LHCN-M2 (cell line): Measurements from ENCODE around the gene CRHR1. TPM values are rescaled to one million over a fixed set of nuclear protein-coding genes. Genes with fewer than 3 reads are reported as not detected.
"Not testable (repeated sequence)": the region's sequence is repeated elsewhere in the genome, so short reads cannot be mapped to it uniquely, and the experiment has no call there.

Experiments used
- DNase-seq: peaks from one replicate; pipeline ENCODE4 v3.0.0-alpha.2; 2012; ENCODE audit warnings: low read depth
- polyA plus RNA-seq: library from polyadenylated mRNA; unstranded; fragments of >200 nt; gene quantifications from one replicate; pipeline ENCODE4 v1.2.1, GENCODE V29; 2012; ENCODE audit warnings: missing spikeins
- total RNA-seq: library from RNA; depleted of rRNA; stranded (reverse); fragments of >200 nt; gene quantifications from 2 replicates; pipeline ENCODE4 v1.2.3, GENCODE V29; 2014; rRNA removed

CRHR1 gene
- total RNA-seq: not detected in 2 replicates
- polyA plus RNA-seq: not detected

DNA sequence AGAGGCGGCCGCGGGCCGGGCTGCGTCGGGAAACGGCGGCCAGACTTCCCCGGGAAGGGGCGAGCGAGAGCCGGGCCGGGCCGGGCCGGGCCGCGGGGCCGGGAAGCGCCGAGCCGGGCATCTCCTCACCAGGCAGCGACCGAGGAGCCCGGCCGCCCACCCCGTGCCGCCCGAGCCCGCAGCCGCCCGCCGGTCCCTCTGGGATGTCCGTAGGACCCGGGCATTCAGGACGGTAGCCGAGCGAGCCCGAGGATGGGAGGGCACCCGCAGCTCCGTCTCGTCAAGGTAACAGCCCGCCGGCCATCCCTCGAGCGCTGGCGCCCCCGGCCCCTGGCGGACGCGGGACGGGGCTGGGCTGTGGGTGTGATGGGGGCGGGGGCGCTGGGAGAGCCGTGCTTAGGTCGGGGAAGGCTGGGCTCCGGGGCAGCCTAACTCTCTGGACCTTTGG, at the start of gene CRHR1:
Gene CRHR1 (plus strand): TSS at position 28 of the 448 bp plus-strand sequence. CDS start 225 bp downstream, at position 253.
- DNase-seq: no peak

DNA sequence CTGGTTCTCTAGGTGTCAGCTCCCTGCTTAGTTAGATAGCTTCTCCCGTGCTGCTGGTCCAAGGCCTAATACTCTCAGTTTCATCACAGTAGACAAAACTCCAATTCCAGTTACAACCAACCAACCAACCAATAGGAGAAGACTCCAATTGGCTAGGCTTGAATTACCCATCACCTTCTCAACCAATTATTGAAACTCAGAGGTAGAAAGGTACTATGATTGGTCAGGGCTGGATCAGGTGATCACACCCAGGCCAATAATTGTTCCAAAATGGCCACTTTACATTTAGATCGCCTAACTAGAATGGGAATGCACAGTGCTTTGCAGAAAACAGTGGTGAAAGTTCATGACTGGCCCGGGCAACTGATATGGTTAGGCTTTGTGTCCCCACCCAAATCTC, 49.5 kb upstream of the CRHR1 start:
- DNase-seq: no peak

DNA sequence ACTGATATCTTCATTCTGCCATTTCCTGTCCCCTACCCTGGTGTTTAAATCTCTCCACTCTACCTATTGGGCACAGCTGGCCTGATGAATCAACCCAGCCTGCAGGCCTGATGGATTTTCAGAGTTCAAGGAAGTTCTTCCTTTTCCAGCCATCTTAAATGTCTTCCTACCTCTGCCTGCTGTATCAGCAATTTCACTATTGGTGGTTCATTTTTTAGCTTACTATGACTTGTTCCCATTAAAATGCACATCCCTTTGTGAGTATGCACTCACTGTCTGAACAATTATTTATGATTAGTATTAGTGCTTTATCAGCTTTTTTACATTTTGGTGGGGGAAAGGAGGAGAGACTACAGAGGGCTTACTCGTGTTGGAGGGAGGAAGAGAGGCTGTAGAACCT, 48.6 kb upstream of the CRHR1 start:
- no peak for DNase-seq

DNA sequence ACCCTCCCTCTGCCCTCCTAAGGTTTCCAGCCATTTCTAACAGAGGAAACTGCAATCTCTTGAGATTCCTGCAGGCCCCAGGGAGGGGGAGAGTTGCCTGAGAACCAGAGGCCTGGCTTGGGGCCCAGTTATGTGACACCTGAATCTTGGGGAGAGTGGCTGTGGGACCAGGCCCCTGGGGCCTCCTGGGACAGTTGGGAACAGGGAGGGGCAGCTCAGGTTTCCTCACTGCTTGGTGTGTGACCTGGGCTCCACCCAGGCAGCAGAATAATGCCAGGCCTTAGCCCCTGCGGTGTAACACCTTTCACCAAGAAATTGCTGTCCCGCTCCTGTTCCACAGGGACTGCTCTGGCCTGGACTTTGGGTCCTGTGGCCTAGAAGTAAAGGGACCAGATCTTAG, 44.3 kb upstream of the CRHR1 start:
- no peak for DNase-seq

DNA sequence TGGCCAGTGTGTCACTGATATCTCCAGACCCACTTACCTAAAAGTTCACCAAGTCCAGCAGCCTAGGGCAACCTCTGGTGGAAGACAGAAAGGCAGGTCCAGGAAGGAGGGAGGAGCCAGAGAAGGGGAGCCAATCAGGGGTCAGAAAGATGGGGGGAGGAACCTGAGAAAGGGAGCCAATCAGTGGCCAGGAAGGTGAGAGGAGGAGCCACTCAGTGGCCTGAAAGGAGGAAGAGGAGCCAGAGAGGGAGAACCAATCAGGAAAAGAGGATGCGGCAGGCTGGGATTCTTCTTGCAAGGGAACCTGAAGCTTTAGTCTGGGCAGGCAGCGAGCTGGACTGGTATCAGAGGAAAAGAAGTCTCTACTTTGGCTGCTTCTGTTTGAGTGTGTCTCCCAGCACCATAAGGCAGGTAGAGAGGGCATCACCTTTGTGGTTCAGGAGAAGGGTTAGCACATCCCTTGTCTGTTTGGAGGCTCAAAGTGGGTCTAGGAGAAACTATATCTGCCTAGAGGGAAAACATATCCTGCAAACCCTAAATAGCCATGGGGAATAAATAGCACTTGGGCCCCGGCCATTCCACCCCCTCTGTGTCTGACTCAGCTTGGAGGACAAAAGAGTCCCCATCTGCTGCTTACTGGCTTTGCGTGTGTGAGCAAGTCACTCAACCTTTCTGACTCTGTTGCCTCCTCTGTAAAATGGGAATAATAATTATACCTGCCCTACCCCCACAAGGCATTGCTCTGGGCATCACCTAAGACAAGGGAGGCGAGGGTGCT, 43.4 kb upstream of the CRHR1 start:
- DNase-seq: peak; percentile 20

DNA sequence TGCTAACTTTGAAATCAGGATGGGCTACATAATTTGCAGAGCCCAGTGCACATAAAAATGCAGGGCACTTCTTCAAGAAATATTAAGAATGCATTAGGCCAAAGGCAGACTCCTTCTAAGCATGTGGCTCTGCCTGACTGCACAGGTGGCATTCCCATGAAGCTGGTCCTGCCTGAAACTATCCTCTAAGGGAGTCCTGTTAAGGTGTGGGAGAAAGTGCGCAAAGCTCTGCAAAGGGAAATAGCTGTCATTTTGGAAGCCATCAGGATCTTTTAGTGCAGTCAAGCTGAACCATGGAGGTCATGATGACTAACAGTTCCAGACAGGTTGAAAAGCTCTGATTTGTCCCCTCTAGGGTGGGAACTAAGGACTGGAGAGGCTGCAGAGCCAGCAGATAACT, 41.9 kb upstream of the CRHR1 start:
- no peak for DNase-seq

DNA sequence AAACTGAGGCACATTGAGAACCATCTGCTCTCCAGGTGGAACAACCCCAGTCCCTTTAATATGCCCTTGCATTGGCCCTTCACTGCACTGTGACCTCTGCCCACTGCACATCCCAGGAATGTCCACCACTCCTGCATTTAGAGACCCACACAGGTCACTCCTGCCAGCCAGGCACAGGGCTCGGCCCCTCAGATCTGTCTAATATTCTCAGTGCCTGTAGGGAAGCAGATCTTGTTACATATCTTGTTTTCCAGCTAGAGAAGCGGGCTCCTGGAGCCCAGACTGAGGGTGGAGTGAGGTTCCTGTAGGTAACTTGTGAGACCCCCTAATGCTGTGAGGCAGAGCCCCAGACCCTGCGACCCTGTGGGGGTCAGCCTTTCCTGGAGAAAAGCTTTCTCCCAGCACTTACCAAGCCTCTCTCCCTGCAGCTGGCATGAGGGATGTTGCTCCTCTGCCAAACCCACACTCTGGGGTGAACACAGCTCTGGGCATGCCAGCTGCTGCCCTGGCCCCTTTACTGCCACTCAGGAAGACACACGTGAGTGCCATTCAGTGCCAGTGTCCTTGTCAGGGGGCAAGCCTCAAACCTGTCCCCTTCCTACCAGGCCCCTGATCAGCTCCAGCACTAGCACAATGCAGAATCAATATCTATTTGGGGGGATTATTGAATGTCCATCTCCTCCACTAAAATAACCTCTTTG, 40.3 kb upstream of the CRHR1 start:
- DNase-seq: no peak

DNA sequence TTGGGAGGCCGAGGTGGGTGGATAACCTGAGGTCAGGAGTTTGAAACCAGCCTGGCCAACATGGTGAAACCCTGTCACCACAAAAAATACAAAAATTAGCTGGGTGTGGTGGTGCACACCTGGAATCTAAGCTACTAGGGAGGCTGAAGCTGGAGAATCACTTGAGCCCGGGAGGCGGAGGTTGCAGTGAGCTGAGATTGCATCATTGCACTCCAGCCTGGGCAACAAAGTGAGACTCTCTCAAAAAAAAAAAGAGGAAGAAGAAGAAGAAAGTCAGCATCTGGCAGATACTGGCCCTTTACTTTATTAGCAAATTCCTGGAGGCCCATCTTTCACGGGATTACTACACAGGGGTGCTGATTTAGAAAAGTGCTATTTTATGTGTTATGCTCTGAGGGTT, 39.3 kb upstream of the CRHR1 start:
- not testable (repeated sequence) for DNase-seq

DNA sequence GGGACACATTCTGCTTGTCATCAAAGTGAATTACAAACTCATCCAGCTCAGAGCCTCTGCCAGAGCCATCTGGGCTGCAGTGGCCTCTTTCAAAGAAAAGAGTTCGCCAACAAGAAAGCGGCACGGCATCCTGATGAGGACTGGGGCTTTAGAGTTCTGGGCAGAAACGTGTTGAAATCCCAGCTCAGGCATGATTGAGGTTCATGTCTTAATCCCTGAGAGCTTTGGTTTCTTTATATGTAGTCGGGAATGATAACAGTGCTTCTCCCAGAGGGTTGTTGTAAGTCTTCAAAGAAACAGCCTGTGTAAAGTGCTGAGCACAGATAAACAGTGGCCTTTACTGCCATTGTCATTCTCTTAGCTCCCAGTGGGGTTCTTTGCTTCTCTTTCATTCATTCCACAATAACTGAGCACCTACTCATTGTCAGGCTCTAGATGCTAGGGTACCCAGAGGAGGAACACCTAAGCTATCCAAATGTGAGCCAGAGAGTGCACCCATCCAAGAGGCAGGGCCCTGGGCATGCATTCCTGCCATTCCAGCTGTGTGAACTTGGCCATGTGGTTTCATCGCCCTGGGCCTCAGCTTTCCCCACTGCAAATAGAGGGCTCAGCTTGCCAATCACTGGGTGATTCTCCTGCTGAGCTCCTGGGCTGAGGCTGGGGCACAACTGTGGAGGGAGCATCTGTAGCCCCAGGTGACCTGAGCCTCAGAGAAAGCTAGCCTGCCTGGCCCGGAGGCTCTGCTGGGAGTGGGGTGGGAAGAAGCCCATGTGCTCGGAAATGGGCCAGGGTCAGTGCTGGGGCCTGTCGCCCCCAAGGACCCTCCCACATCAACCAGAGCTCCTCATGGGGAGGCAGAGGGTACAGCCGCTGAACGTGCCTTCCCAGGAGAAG, 38.3 kb upstream of the CRHR1 start:
- no peak for DNase-seq

DNA sequence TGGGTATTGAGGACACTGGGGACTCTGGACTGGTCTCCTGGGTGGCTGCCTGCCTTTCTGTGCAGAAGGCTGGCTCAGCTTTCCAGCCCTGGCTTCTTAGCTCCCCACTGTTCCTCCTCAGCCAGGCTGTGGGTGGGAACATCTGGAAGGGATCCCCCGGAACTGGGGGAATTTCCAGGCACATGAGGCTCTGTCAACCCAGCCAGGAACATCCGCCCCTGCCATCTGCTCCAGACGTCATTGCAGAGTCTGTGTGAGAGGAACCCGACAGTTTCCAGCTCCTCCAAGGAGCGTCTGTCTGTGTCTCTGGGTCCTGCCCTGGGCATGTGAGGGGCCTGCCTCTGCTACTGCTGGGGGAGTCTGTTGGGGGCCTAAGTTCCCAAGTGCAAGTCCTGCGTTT, 36.2 kb upstream of the CRHR1 start:
- no peak for DNase-seq

DNA sequence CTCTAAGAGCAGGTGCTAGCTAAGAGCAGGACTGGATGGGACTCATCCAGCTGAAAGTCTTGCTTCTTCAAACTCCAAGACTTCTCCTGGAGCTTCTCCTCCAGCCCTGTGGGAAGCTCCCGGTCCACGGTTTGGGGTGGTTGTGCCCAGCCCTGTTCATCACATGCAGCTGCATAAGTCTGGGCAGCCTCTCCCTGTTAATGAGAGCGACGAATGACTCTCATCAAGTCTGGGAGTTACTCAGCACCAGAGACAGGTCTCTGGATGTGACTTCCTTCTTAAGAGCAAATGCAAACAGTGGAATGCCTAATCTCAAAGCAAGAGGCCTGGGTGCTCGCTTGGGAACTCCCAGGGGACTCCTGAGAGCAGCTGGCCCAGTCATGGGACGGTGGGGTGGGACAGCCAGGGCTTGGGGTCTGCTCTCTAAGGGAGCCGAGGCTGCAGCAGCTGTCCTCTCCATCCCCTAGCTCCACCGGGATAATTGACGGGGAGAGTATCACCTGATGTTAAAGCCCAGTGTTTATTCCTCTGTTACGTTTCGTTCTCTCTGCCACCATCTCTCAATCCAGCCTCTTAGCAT, 35.3 kb upstream of the CRHR1 start:
- no peak for DNase-seq

DNA sequence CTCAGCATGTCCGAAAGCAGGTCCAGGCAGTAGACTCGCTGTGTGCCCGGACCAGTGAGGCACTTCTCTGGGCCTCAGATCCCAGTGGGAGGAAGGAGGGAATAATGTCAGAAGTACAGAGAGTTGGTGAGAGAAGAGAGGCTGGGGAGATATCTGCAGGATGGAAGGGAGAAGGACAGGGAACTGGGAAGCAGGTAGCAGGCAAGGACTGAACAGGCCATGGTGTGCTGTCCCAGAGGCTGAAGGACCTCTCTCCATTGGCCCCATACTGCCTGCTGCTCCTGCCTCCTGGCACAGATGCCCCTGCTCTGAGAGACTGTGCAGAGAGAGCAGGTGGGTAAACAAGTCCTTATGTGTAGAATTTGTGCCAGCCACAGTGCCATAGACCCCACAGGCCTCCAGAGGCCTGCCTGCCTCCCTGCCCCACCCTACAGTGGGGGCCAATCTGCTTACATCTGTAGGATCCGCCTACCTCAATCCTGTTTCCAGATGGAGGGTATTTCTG, 34.2 kb upstream of the CRHR1 start:
- no peak for DNase-seq

DNA sequence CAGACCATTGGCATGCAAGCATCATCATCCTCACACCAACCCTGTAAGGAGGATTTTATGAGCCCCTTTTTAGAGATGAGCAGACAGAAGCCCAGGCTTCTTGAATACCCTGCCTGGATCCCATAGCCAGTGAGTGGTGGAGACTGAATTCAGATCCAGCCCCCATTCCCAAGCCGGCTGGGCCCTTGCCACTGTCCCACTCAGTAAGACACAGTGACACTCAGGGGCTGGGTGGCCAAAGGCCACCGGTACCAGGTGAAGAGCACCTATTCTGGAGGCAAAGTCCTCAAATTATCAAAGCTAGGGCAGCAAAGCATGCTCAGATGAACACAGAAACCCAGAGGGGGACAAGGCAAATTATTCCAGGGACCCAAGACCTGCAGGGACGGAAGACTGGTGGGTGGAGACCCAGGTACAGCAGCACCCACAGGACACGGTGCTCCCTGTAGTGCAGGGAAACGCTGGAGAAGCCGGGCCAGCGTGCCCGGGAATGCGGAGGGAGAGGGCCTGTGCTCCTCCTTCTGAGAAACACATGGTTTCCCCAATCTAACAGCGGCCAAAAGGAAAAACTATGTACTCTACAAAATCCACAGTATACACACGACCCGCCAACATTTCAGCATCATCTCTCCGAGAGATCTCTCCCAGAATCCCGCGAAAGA, 33.2 kb upstream of the CRHR1 start:
- no peak for DNase-seq

DNA sequence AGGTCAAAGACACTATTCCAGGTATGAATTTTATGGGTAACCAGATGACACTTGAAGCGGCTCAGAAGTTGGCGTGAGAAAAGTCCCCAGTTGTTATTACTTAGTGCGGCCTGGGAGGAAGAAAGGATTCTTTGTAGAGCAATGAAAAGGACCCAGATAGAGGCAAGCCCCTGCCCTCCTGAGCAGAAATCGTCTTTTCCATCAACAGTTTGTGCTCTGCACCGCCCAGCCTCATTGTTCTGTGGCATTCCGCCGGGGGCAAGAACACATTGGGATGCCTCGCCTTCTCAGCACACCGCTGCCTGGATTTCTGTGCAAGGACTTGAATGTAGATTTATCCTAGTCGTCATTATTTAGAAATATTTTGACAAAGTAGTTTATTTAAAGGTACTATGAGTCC, 32.7 kb upstream of the CRHR1 start:
- no peak for DNase-seq

DNA sequence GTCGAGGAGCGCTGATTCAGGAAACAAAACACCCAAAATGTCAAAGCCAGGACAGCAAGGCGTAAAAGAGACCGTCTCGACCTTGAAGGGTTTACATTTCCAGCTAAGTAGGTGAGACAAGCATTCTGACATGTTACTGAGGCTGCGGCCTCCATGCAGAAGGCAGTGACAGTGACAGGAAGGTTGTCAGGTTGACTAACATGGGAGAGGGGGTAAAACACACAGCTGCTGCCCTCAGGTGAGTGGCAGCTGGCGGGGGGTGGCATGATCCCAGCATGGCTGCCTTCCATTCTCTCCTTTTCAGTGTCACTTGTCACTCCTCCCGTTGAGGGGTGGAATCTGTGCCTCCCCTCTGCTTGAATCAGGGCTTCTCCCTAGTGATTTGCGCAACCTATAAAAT, 31.9 kb upstream of the CRHR1 start:
- DNase-seq: no peak

DNA sequence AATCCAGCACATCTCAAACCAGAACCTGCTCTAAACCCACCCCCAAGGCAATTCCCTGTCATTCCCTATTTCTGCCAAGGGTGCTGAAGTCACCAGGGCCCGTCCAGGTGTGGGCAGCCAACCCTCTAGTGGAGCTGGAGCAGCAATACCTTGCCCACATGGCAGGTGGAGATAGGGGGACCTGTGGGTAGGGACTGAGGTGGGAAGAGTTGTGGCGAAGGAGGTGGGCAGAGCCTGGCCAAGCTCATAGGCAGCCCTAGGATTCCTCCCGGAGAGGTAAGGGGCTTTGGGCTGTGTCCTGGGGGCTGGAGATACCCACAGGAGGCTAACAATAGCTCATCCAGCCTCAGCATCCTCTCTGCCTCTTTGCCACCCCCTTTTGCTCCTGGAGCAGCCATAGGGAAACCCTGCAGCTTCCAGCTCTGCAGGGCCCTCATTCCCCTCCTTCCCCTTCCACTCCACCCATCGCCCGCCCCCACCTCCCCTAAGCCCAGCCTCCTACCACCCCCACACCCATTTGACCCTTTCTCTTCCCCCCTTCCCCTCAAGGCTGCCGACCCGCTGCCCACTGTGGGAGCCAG, 30.4 kb upstream of the CRHR1 start:
- DNase-seq: no peak

DNA sequence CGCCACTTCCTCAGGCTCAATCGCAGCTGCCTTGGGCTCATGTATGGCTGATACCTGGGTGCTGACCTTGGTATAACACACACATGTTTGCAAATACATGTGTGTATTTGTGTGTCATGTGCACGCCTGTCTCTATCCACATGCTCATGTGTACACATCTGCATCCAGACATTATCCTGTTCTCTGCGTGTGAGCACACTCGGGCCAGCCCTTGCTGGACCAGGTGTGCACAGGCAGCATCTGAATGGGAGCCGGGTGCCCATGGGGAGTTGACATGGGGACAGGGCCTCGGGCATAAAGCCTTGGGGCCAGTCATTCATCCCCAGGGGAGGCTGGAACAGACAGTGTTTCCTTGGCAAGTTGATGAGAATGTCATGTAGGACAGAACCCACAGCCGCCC, 29.1 kb upstream of the CRHR1 start:
- DNase-seq: no peak

DNA sequence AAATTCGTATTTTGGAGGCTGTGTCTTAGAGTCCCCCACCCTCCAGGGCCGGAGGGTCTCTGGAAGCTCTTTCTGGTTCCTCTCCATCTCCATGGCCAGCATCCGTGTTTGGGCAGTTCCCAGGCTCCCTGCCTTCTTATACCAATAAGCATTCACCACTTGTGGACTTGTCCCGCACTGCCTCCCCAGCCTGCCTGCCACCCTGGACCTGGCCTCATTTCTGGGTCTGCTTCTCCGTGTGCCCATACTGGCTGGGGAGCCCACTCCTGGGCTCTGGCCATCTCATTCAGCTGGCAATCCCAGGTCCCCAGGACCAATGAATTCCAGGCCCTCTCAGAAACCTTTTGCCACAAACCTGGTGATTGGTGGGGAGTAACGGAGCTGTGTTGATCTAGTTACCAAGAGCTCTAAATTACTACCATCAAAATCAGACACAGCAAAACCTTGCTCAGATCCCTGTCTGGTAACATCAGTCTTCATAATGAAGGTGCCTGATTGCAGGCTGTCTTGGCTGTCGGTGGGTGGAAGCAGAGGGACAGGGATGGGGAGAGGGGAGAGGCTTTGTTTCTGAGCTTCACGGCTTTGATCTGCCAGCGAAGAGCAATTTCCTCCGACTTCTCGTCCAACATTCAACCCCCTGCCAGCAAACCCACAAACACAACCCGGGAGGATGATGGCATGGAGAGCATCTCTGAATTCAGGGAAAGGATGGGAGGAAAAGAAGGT, 27.7 kb upstream of the CRHR1 start:
- no peak for DNase-seq

DNA sequence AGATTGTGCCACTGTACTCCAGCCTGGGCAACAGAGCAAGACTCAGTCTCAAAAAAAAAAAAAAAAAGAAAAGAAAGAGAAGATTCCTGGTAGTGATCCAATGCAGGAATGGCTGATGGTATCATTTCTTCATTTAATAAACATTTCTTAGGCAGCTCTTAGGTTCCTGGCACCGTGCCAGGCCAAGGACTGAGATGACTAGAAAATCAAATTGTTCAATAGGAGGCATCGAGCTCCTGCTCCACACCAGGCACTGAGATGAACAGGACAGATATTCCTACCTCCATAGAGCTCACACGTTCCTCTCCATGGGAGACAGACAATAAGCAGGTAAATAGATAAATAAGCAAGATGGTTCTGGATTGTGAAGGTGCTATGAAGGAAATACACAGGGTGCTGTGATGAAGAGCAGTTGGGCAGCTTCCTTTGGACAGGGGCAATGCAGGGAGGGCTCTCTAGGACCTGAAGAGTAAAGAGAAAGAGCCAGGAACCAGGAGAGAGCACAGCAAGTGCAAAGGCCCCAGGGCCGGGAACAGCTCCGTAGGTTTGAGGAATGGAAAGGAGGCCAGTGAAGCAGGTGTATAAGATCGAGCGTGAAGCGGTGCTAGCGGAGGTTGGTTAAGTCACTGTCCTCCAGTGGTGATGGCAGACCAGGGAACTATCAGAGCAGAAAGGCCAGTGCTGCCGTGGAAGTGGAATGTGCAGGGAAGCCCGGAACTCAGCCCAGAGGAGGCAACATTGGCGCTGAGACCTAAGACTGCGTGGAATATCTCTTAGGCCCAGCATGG, 26.5 kb upstream of the CRHR1 start:
- no peak for DNase-seq
